Measurements from ENCODE around the gene MLYCD.

- TF ChIP-seq POLR2A (IDR thresholded peaks at IDR 0.05), result no peak
- TF ChIP-seq, protein P1, sequence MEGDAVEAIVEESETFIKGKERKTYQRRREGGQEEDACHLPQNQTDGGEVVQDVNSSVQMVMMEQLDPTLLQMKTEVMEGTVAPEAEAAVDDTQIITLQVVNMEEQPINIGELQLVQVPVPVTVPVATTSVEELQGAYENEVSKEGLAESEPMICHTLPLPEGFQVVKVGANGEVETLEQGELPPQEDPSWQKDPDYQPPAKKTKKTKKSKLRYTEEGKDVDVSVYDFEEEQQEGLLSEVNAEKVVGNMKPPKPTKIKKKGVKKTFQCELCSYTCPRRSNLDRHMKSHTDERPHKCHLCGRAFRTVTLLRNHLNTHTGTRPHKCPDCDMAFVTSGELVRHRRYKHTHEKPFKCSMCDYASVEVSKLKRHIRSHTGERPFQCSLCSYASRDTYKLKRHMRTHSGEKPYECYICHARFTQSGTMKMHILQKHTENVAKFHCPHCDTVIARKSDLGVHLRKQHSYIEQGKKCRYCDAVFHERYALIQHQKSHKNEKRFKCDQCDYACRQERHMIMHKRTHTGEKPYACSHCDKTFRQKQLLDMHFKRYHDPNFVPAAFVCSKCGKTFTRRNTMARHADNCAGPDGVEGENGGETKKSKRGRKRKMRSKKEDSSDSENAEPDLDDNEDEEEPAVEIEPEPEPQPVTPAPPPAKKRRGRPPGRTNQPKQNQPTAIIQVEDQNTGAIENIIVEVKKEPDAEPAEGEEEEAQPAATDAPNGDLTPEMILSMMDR (IDR thresholded peaks at IDR 0.05), result peak; percentile 91 to 97 (median 93)
Measured at GRCh38 chr16:83926726-83927397, 27.9 kb downstream of the MLYCD start.
